Keratinocyte (primary cell): ENCODE results near the gene HORMAD1. TPM values are rescaled to one million over a fixed set of nuclear protein-coding genes. Genes with fewer than 3 reads are reported as not detected.

Source experiments
- DNase-seq: peaks from one replicate; pipeline ENCODE4 v3.0.0-alpha.2; 2011; ENCODE audit warnings: low read depth, missing footprints, low spot score
- FAIRE-seq: peaks from 2 replicates; lab custom pipeline; 2011; peaks lifted over from hg19 to GRCh38; lab: Jason Lieb, UNC
- H2AFZ ChIP-seq: 2 replicates; pipeline ENCODE4 v1.6.0; 2012; ENCODE audit warnings: low read length, control low read depth, inconsistent platforms; ENCODE audit not compliant: control insufficient read depth
- H3K27ac ChIP-seq: 2 replicates; pipeline ENCODE4 v1.5.1; 2011; ENCODE audit warnings: low read length; ENCODE audit not compliant: control insufficient read depth, insufficient read depth
- H3K27me3 ChIP-seq: 3 replicates; pipeline ENCODE4 v1.6.0; 2011; ENCODE audit warnings: low read length; ENCODE audit not compliant: control insufficient read depth, insufficient read depth; ENCODE audit errors: extremely low read depth
- H3K36me3 ChIP-seq, 2 experiments: 2 replicates in 1 of 2; 3 replicates in 1 of 2; pipeline ENCODE4 v1.5.1; 2011; ENCODE audit warnings: low read length in 2 of 2, mild to moderate bottlenecking in 1 of 2; ENCODE audit not compliant: control insufficient read depth in 2 of 2, insufficient read depth in 2 of 2; ENCODE audit errors: extremely low read depth in 1 of 2
- H3K4me1 ChIP-seq: 3 replicates; pipeline ENCODE4 v1.5.1; 2011; ENCODE audit warnings: low read length; ENCODE audit not compliant: control insufficient read depth, insufficient read depth; ENCODE audit errors: extremely low read depth
- H3K4me2 ChIP-seq: 3 replicates; pipeline ENCODE4 v1.6.0; 2011; ENCODE audit warnings: low read depth, low read length; ENCODE audit not compliant: control insufficient read depth, insufficient read depth; ENCODE audit errors: extremely low read depth
- H3K4me3 ChIP-seq, 3 experiments: fragments of 200-600 bp in 1 of 3; sonication (generic) in 1 of 3; 2 replicates in 2 of 3; 3 replicates in 1 of 3; pipeline ENCODE4 v1.5.1; 2011 to 2016; ENCODE audit warnings: low read length in 3 of 3, mild to moderate bottlenecking in 3 of 3, control low read depth in 2 of 3, inconsistent platforms in 1 of 3, low read depth in 1 of 3, mixed read lengths in 1 of 3, mixed run types in 1 of 3, moderate library complexity in 1 of 3; ENCODE audit not compliant: control insufficient read depth in 2 of 3, insufficient read depth in 2 of 3; ENCODE audit errors: extremely low read depth in 1 of 3
- H3K79me2 ChIP-seq: 2 replicates; pipeline ENCODE4 v1.6.0; 2012; ENCODE audit warnings: low read length; ENCODE audit not compliant: control insufficient read depth, insufficient read depth
- H3K9ac ChIP-seq: 3 replicates; pipeline ENCODE4 v1.6.0; 2011; ENCODE audit warnings: low read length; ENCODE audit not compliant: control insufficient read depth, insufficient read depth; ENCODE audit errors: extremely low read depth
- H3K9me1 ChIP-seq: 3 replicates; pipeline ENCODE4 v1.6.0; 2011; ENCODE audit warnings: low read length; ENCODE audit not compliant: control insufficient read depth, insufficient read depth; ENCODE audit errors: extremely low read depth
- H3K9me3 ChIP-seq: 2 replicates; pipeline ENCODE4 v1.5.1; 2012; ENCODE audit warnings: low read depth, low read length; ENCODE audit not compliant: control insufficient read depth
- H4K20me1 ChIP-seq: 3 replicates; pipeline ENCODE4 v1.6.0; 2011; ENCODE audit warnings: low read length; ENCODE audit not compliant: control insufficient read depth, insufficient read depth; ENCODE audit errors: extremely low read depth
- CTCF ChIP-seq, 3 experiments: IDR thresholded peaks in 1 of 3; conservative IDR thresholded peaks in 1 of 3; optimal IDR thresholded peaks in 1 of 3; 2 replicates in 2 of 3; 3 replicates in 1 of 3; pipeline versions ENCODE3 to v1.5.1; 2011; ENCODE audit warnings: low read length in 3 of 3, mild to moderate bottlenecking in 3 of 3, moderate library complexity in 2 of 3, control low read depth in 1 of 3, inconsistent platforms in 1 of 3; ENCODE audit not compliant: insufficient read depth in 2 of 3; ENCODE audit errors: extremely low read depth in 1 of 3
- EZH2 ChIP-seq: IDR thresholded peaks from one replicate; pipeline ENCODE4 v1.6.1; 2012; ENCODE audit warnings: inconsistent platforms, mild to moderate bottlenecking, low read length, moderate library complexity
- dilution Hi-C: fragments of 300-500 bp; cut with MboI; formaldehyde crosslinking; loops from one replicate; pipeline ENCODE4 v1.7.0; 2020; ENCODE audit warnings: low sequenced_read_pairs; ENCODE audit not compliant: extremely low pct_ligation_motif_present
- polyA plus RNA-seq, 5 experiments: library from polyadenylated mRNA; depleted of rRNA in 3 of 5; stranded (reverse) in 3 of 5; stranded (forward) in 1 of 5; unstranded in 1 of 5; fragments of >200 nt; gene quantifications; 1 replicate in 1 of 5; 2 replicates in 3 of 5; 3 replicates in 1 of 5; pipeline versions ENCODE4 v1.2.1 to v1.2.3, GENCODE V29; 2011 to 2012; ENCODE audit warnings: missing spikeins in 2 of 5, low read depth in 1 of 5, low replicate concordance in 1 of 5
- small RNA-seq, 3 experiments: library from RNA; depleted of rRNA; stranded (forward); fragments of <200 nt; gene quantifications; one replicate each; pipeline ENCODE3, GENCODE V24; 2012; ENCODE audit warnings: low read depth in 3 of 3, low replicate concordance in 1 of 3; ENCODE audit not compliant: insufficient read length in 3 of 3

Gene HORMAD1
- polyA plus RNA-seq, 1 donor (not counting 4 experiments of a cell fraction or from before 2014, with no cell fraction given): 3.3 TPM

GRCh38 chr1:150650193-150650592, 70.5 kb downstream of the HORMAD1 start:
- peaks cover 0 to 6% of the 10 kb centered on the region in 2 experiments for H3K36me3 ChIP-seq
- FAIRE-seq: no peak
- no peak for DNase-seq
- dilution Hi-C loops: no loop called here
- no peak overlapping the region for H3K27ac ChIP-seq
- H3K9me1 ChIP-seq: no peaks in the 10 kb centered on the region
- no peaks in the 10 kb centered on the region for H3K27me3 ChIP-seq
- H3K9me3 ChIP-seq: no peaks in the 10 kb centered on the region
- no peak for TF ChIP-seq EZH2
- TF ChIP-seq CTCF (optimal IDR thresholded peaks at IDR 0.05 in 1 of 3, IDR thresholded peaks at IDR 0.05 in 1 of 3, conservative IDR thresholded peaks at IDR 0.05 in 1 of 3; ENCODE audit: extremely low read depth in 1 of 3, insufficient read depth in 2 of 3, low read length in 3 of 3): no peak
- H4K20me1 ChIP-seq: no peaks in the 10 kb centered on the region
- no peak overlapping the region for H3K9ac ChIP-seq
- no peak overlapping the region for H3K4me3 ChIP-seq
- no peak overlapping the region for H2AFZ ChIP-seq
- H3K79me2 ChIP-seq: no peaks in the 10 kb centered on the region
- H3K4me2 ChIP-seq: no peak overlapping the region
- H3K4me1 ChIP-seq: peaks cover 8% of the 10 kb centered on the region

GRCh38 chr1:150649441-150650075, 71.1 kb downstream of the HORMAD1 start:
- no peak overlapping the region for H2AFZ ChIP-seq
- no peaks in the 10 kb centered on the region for H3K9me3 ChIP-seq
- H3K9me1 ChIP-seq: no peaks in the 10 kb centered on the region
- H3K27ac ChIP-seq: no peak overlapping the region
- peaks cover 0 to 6% of the 10 kb centered on the region in 2 experiments for H3K36me3 ChIP-seq
- H3K4me1 ChIP-seq: peaks cover 4% of the 10 kb centered on the region
- FAIRE-seq: no peak
- H3K27me3 ChIP-seq: no peaks in the 10 kb centered on the region
- H4K20me1 ChIP-seq: no peaks in the 10 kb centered on the region
- no peak overlapping the region for H3K4me2 ChIP-seq
- no peak overlapping the region for H3K9ac ChIP-seq
- no peak overlapping the region for H3K4me3 ChIP-seq
- DNase-seq: no peak
- no peaks in the 10 kb centered on the region for H3K79me2 ChIP-seq
- dilution Hi-C loops: loop anchor here (25.0 kb wide), 1 partner anchor 163 kb away; the partner anchor contains the start of gene CTSK
- no peak for TF ChIP-seq EZH2
- TF ChIP-seq CTCF (optimal IDR thresholded peaks at IDR 0.05 in 1 of 3, IDR thresholded peaks at IDR 0.05 in 1 of 3, conservative IDR thresholded peaks at IDR 0.05 in 1 of 3; ENCODE audit: extremely low read depth in 1 of 3, insufficient read depth in 2 of 3, low read length in 3 of 3): no peak

Small RNA genes within 50 kb of the gene (small RNA-seq; reads per million reads assigned to genes)
- 0 reads per million in 3 experiments for gene RNU6-1042P

Other genes starting within 250 kb of the HORMAD1 start
- gene TARS2, start 233.5 kb downstream of the HORMAD1 start, polyA plus RNA-seq: 26.6 to 37.5 TPM (median 28.4 TPM) in 3 replicates
- 23.6 to 63.8 TPM (median 26.3 TPM) in 3 replicates for gene ECM1, start 212.8 kb downstream of the HORMAD1 start, polyA plus RNA-seq
- gene FALEC, start 205.1 kb downstream of the HORMAD1 start, polyA plus RNA-seq: 0.12 to 0.13 TPM in 2 of 3 replicates, not detected in the other
- 7.0 to 22.8 TPM (median 7.0 TPM) in 3 replicates for gene ADAMTSL4, start 171.5 kb downstream of the HORMAD1 start, polyA plus RNA-seq
- gene MCL1, start 141.3 kb downstream of the HORMAD1 start, polyA plus RNA-seq: 105 to 237 TPM (median 156 TPM) in 3 replicates
- gene ENSA, start 91.3 kb downstream of the HORMAD1 start, polyA plus RNA-seq: 76.8 to 157 TPM (median 102 TPM) in 3 replicates
- gene GOLPH3L, start 23.7 kb downstream of the HORMAD1 start, polyA plus RNA-seq: 14.0 to 22.2 TPM (median 19.5 TPM) in 3 replicates
- gene CTSS, start 44.9 kb upstream of the HORMAD1 start, polyA plus RNA-seq: 1.4 to 1.8 TPM (median 1.7 TPM) in 3 replicates
- gene CTSK, start 87.4 kb upstream of the HORMAD1 start, polyA plus RNA-seq: 20.0 to 71.7 TPM (median 40.5 TPM) in 3 replicates
- gene ARNT, start 155.7 kb upstream of the HORMAD1 start, polyA plus RNA-seq: 17.8 to 22.1 TPM (median 19.6 TPM) in 3 replicates
- gene CTXND2, start 166.2 kb upstream of the HORMAD1 start, polyA plus RNA-seq: not detected in 3 replicates
- gene SETDB1, start 205.5 kb upstream of the HORMAD1 start, polyA plus RNA-seq: 27.0 to 31.3 TPM (median 27.1 TPM) in 3 replicates